ENCODE results near the gene CPEB3. TPM values are rescaled to one million over a fixed set of nuclear protein-coding genes. Genes with fewer than 3 reads are reported as not detected.

Gene CPEB3
- polyA plus RNA-seq, 1 experiment = 0.36 TPM

DNA sequence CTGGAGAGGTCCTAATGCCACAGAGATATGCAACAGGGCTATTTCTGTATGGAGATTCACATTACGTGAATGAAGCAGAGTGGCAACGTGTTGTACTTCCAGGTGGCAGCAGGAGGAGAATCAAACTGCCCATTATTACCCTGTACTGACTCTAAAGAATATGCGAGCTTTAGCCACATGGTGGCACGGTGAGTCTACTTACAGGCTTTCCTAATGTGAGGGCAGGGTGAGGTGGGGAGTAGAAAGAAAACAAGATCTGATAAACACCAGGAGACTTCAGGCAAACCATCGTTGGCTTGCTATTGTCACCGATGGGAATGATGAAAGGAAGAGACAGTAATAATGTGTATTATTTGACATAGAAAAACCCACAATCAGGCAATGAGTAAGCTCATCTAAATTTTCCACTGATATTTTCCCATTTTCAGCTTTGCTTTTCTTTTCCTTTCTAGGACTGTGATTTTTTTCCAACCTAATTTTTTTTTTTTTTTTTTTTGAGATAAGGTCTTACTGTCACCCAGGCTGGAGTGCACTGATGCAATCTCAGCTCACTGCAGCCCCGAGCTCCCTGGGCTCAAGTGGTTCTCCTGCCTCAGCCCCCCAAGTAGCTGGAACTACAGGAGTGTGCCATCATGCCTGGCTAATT lies 203.0 kb downstream of the CPEB3 start:
- Histone ChIP-seq H3K27ac (ENCODE audit: low read depth, low read length) (no peak overlapping the region), H3K9me3 (ENCODE audit: control insufficient read depth, insufficient read depth, low read length) (no peaks in the 10 kb centered on the region), H3K27me3 (ENCODE audit: control insufficient read depth, insufficient read depth, low read length) (no peaks in the 10 kb centered on the region), H3K4me3 (ENCODE audit: low read depth, low read length) (no peak overlapping the region)
- ChIA-PET POLR2A (interaction anchor here (0.6 to 1.4 kb wide), 4 partner anchors 14 to 227 kb away, joined by 4 to 5 read pairs (median 5); partner anchors contain the start of genes CPEB3 and MARCHF5), CTCF (interaction anchor here (0.5 to 3.8 kb wide), 42 partner anchors 12 to 1383 kb away, joined by 3 to 66 read pairs (median 4); partner anchors contain the start of genes CPEB3 and MARCHF5)
- TF ChIP-seq CTCF (IDR thresholded peaks at IDR 0.05; ENCODE audit: low read depth, low read length) = peak; percentile 87
- peak; percentile 57 for DNase-seq (ENCODE audit: low read depth, low spot score)

- TF ChIP-seq CTCF (IDR thresholded peaks at IDR 0.05; ENCODE audit: low read depth, low read length) = no peak
- H3K9me3 ChIP-seq (ENCODE audit: control insufficient read depth, insufficient read depth, low read length) = no peaks in the 10 kb centered on the region
- H3K27ac ChIP-seq (ENCODE audit: low read depth, low read length) = no peak overlapping the region
- no peak overlapping the region for H3K4me3 ChIP-seq (ENCODE audit: low read depth, low read length)
- H3K27me3 ChIP-seq (ENCODE audit: control insufficient read depth, insufficient read depth, low read length) = no peaks in the 10 kb centered on the region
- POLR2A ChIA-PET = no interaction called here
- CTCF ChIA-PET = no interaction called here
- no peak for DNase-seq (ENCODE audit: low read depth, low spot score)
Measured at GRCh38 chr10:92082583-92083280, 208.1 kb downstream of the CPEB3 start.

- Histone ChIP-seq H3K4me3 (ENCODE audit: low read depth, low read length) (no peak overlapping the region), H3K27me3 (ENCODE audit: control insufficient read depth, insufficient read depth, low read length) (no peaks in the 10 kb centered on the region), H3K9me3 (ENCODE audit: control insufficient read depth, insufficient read depth, low read length) (no peaks in the 10 kb centered on the region), H3K27ac (ENCODE audit: low read depth, low read length) (no peak overlapping the region)
- no peak for DNase-seq (ENCODE audit: low read depth, low spot score)
- ChIA-PET POLR2A (interaction anchor here (0.5 kb wide), 1 partner anchor 209 kb away, joined by 4 read pairs; the partner anchor contains the start of genes CPEB3 and MARCHF5), CTCF (no interaction called here)
- TF ChIP-seq CTCF (IDR thresholded peaks at IDR 0.05; ENCODE audit: low read depth, low read length) = no peak
Measured at GRCh38 chr10:92081641-92082040, 209.2 kb downstream of the CPEB3 start.

DNA sequence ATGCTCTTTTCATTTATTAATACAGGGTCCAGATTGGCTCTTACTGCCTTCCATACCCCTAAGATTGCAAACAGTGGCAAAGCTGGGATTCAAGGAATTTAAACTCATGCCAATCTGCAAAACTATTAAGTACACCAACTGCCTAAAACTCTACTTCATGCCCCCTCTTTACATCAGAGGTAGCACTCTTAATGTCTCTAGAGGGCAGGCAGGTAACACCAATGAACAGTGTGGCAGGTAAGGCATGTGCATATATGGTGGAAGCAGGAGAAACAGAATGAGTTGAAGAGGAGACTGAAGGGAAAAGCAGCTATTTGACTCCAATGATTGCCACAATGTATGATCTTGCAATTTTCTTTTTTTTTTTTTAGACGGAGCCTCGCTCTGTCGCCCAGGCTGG lies 210.6 kb downstream of the CPEB3 start:
- no peak for TF ChIP-seq CTCF (IDR thresholded peaks at IDR 0.05; ENCODE audit: low read depth, low read length)
- CTCF ChIA-PET = interaction anchor here (0.6 kb wide), 1 partner anchor 11 kb away, joined by 3 read pairs; no protein-coding TSS in a partner anchor
- Histone ChIP-seq H3K4me3 (ENCODE audit: low read depth, low read length) (no peak overlapping the region), H3K27me3 (ENCODE audit: control insufficient read depth, insufficient read depth, low read length) (no peaks in the 10 kb centered on the region), H3K27ac (ENCODE audit: low read depth, low read length) (no peak overlapping the region), H3K9me3 (ENCODE audit: control insufficient read depth, insufficient read depth, low read length) (no peaks in the 10 kb centered on the region)
- DNase-seq (ENCODE audit: low read depth, low spot score) = no peak
- POLR2A ChIA-PET = interaction anchor here (0.6 kb wide), 1 partner anchor 290 kb away, joined by 3 read pairs; no protein-coding TSS in a partner anchor

GRCh38 chr10:92079003-92079402 lies 211.9 kb downstream of the CPEB3 start:
- Histone ChIP-seq H3K9me3 (ENCODE audit: control insufficient read depth, insufficient read depth, low read length) (no peaks in the 10 kb centered on the region), H3K27ac (ENCODE audit: low read depth, low read length) (no peak overlapping the region), H3K4me3 (ENCODE audit: low read depth, low read length) (no peak overlapping the region), H3K27me3 (ENCODE audit: control insufficient read depth, insufficient read depth, low read length) (no peaks in the 10 kb centered on the region)
- ChIA-PET POLR2A (no interaction called here), CTCF (no interaction called here)
- no peak for DNase-seq (ENCODE audit: low read depth, low spot score)
- TF ChIP-seq CTCF (IDR thresholded peaks at IDR 0.05; ENCODE audit: low read depth, low read length) = no peak

All from AG04450 (cell line).